A673 (cell line): ENCODE data around the gene NTSR2.

ENCODE experiments used
- CTCF ChIP-seq: fragments of 300-800, 200-600 bp; sonication (generic); conservative IDR thresholded peaks from 2 replicates; pipeline ENCODE4 v1.5.1; 2017; ENCODE audit warnings: low read depth, mild to moderate bottlenecking, antibody characterized with exemption, low read length, moderate library complexity, mixed read lengths
- EZH2 ChIP-seq: fragments of 200-600 bp; sonication (generic); IDR thresholded peaks from 2 replicates; pipeline ENCODE4 v1.6.1; 2017; ENCODE audit warnings: borderline replicate concordance, low read depth, mild to moderate bottlenecking, mixed read lengths, antibody characterized with exemption, low read length; ENCODE audit not compliant: poor library complexity, severe bottlenecking

- no peak for TF ChIP-seq CTCF
- TF ChIP-seq EZH2: no peak
These were observed 7.1 kb downstream of the NTSR2 start for GRCh38 chr2:11662882-11663281.
